Heart left ventricle (tissue), 13 donors: Measurements from ENCODE around the gene ADAMTSL2.

Experiments
- CTCF ChIP-seq, 12 donors: fragments of 200-600 bp; sonication (generic) in 4 of 12; IDR thresholded peaks; one replicate each; pipeline versions ENCODE4 v1.5.0 to v1.8.0; 2018 to 2022; ENCODE audit warnings: antibody characterized with exemption in 12 of 12, mild to moderate bottlenecking in 5 of 12
- POLR2A ChIP-seq, 2 donors: fragments of 450-650 bp; IDR thresholded peaks; one replicate each; pipeline ENCODE4 v1.6.1; 2017; ENCODE audit warnings: antibody characterized with exemption in 2 of 2, mild to moderate bottlenecking in 2 of 2, moderate library complexity in 2 of 2
- donor health status: ischemic (EF 13 %, LVEDD 7.1; RV severe dilation, severe dysfunction).
- donor health status: DM: no; HTN: yes; CAD: no.
- donor health status: DM: no; HTN: no; CAD: no.
- donor health status: ischemic (EF 25% LVEDD 6.9; RV normal size, moderate dysfunction).
- donor health status: ischemic (EF 25% LVEDD 5.7; RV mildly dilated, moderate dysfunction).
- donor health status: ischemic (EF 35%, LVEDD 5.7; RV mildly dilated, moderate dysfunction).
- donor health status: nonischemic (EF 11% LVEDD 7.7; RV severe dilation, severe dysfunction).
- donor health status: DM: yes; HTN: yes; CAD: no.
- donor health status: PGD.
- donor health status: ischemic (EF 29% LVEDD 5.4; RV normal size, mild dysfunction).
- donor health status: nonischemic (EF 23%, LVEDD 6.1; RV moderate dilation, normal function).

- TF ChIP-seq CTCF (IDR thresholded peaks at IDR 0.05) (no peak), POLR2A (IDR thresholded peaks at IDR 0.05) (no peak)
Observed at GRCh38 chr9:133561976-133562554, 27.6 kb downstream of the ADAMTSL2 start.
